GM19099 (cell line): ENCODE results near the gene TRDN.

ENCODE experiments used
- POLR2A ChIP-seq: IDR thresholded peaks from 3 replicates; pipeline ENCODE4 v1.6.1; 2011; ENCODE audit warnings: low read depth; ENCODE audit not compliant: insufficient read length; ENCODE audit errors: extremely low read depth

TRDN gene

DNA sequence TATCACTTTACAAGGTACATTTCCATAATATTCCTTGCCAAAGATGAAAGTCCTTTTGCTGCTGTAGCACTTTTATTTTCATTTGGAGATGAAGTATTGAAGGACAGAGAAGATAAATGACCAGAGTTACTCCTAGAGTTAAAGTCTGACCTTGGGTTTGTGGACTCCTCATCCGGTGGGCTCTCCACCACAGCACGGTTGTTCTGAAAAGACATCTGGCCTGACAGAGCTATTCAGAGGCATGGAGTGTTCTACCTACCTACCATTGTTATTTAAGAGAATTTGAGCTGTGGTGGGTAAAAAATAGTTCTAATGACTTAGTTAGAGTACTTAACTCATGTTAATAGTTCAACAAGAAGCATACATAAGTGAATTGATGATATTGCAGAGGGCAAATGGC is 422.3 kb downstream of the TRDN start:
- TF ChIP-seq POLR2A = no peak

DNA sequence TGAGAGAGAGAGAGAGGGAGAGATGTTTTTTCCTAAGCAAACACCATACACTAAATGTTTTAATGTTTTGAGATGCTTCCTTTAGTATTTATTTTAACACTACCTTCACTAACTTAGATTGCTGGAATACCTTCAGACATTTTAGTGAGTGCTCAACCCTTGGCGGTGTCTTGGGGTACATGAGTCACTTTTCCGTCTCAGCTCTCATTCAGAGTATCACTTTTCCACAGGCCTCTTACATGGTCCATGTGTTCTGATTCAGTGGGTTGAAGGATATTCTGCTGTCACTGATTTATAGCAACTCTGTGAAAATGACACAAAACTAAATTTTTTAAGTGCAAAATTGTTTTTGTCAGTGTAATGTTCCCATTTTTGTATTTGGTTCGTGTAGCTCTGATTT is 422.8 kb downstream of the TRDN start:
- no peak for TF ChIP-seq POLR2A

DNA sequence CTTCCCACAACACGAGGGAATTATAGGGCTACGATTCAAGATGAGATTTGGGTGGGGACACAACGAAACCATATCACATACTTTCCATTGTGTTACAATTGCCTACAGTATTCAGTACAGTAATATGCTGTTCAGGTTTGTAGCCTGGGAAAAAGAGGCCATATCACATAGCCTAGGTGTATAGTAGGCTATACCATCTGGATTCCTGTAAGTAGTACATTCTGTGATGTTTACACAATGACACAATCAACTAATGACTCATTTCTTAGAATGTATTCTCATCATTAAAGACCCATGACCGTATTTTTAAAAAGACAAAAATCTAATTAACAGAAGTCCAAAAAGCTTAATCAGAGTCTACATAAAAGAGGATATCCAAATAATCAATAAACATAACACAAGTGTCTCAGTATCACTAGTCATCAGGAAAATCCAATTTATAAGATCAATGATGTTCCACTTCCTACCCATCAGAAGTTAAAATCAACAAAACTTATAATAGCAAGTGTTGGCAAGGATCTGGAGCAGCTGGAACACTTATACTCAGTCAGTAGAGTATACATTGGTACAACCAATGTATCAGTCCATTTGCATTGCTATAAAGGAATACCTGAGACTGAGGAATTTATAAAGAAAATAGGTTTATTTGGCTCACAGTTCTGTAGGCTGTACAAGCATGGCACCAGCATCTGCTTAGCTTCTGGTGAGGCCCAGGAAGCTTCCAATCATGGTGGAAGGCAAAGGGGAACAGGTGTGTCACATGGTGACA is 424.8 kb downstream of the TRDN start:
- TF ChIP-seq POLR2A = no peak

DNA sequence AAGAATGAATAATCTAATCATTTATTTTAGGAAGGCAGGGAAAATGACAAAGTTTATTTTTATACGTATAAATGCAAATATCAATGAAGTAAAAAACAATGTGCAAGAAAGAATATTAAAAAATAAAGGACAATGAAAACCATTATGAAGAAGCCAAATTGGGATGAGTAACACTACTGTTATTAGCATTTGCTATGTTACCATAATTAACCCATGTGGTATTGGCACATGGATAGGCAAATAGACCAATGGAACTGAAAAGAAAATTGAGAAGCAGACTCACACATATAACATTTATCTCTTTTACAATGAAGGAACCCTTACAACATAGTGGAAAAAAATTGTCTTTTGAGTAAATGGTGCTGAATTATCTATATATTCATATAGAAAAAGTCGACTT is 426.1 kb downstream of the TRDN start:
- TF ChIP-seq POLR2A = no peak

DNA sequence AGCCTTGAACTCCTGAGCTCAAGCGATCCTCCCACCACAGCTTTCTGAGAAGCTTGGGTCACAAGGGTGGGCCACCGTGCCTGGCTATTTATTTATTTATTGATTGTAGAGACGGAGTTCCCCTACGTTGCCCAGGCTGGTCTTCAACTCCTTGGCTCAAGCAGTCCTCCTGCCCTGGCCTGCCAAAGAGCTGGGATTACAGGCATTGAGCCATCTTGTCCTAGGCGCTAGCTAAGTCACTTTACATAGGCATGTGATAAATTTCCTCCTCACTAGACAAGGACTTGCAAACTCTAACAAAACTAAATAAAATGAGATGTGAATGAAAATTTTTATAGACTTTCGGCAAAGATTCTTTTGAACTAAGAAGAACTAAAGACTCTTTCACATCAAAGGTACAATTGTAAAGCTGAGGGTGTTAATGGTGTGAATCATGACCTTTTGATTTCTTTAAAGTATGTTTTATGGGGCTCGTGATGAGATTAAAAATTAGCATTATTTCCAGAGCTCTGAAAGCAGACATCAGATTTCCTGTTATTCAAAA is 428.7 kb downstream of the TRDN start:
- no peak for TF ChIP-seq POLR2A

DNA sequence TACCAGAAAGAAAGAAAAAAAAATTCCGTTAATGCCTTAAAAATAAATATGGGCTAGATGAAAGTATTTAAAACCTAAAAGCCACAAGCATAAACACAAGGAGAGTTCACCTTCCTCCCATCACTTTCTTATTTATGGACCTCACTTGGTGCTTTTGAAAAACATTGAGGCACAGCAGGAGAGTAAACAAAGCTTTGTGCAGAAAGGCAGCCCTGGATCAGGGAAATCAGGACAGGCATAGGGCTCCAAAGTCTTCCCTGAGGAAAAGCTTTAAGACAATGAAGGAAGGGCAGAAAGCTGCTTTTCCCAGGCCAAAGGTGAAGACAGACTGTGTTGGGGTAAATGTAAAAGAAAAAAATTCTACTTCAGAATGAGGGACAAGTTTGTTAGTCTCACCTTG is 432.8 kb downstream of the TRDN start:
- TF ChIP-seq POLR2A = no peak

DNA sequence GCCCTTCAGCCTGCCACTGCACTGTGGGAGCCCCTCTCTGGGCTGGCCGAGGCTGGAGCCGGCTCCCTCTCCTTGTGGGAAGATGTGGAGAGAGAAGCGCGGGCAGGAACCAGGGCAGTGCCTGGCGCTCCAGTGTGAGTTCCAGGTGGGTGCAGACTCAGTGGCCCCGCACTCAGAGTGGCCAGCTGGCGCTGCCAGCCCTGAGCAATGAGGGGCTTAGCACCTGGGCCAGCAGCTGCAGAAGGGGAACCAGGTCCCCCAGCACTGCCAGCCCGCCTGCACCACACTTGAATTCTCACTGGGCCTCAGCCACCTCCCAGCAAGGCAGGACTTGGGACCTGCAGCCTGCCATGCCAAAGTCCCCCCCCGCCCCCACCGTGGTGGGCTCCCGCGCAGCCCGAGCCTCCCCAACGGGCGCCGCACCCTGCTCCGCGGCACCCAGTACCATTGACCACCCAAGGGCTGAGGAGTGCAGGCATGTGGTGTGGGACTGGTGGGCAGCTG is 434.8 kb downstream of the TRDN start:
- no peak for TF ChIP-seq POLR2A

DNA sequence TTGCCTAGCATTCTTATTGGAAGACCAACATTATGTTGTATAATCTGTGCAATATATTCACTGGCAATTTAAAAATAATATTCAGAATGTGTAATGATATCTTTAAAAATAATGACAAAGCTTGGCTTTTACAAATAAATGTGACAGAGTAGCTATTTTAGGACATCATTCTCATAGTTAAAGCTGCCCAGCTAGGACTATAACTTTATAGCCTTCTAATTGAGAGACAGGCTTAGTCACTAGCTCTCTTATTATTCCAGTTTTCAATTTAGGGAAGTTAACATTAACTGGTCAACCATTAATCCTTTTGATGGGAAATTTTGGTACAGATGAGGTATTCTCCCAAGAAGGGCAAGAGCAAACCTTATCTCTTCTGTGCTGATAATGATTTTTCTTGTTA is 443.5 kb downstream of the TRDN start:
- TF ChIP-seq POLR2A = no peak

DNA sequence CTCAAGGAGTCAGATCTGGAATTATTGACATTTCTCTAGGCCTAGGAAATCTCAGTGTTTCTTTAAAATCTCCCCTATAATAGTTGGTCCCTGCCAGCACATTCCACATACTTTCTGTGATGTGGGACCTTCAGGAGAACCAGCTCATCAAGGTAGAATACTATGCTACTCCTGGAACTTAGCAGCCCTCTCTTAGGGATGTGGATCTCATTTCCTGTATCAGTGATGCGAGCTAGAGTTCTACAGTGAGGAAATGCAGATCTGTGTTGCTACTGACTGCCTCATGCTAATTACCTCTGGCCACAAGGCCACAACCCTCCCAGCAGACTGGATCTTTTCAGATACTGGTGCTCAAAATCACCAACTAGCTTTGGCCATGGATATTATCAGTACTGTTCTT is 446.9 kb downstream of the TRDN start:
- no peak for TF ChIP-seq POLR2A

DNA sequence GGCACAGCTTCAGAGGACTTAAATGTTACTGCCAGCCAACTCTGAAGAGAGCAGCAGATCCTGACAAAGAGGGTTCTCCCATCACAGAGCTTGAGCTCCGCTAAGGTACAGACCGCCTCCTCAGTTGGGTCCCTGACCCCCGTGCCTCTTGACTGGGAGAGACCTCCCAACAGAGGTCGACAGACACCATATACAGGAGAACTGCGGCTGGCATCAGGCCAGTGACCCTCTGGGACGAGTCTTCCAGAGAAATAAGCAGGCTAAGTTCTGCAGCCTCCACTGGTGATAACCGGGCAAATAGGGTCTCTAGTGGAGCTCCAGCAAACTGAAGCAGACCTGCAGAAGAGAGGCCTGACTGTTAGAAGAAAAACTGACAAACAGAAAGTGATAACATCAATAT is 453.8 kb downstream of the TRDN start:
- TF ChIP-seq POLR2A = no peak

DNA sequence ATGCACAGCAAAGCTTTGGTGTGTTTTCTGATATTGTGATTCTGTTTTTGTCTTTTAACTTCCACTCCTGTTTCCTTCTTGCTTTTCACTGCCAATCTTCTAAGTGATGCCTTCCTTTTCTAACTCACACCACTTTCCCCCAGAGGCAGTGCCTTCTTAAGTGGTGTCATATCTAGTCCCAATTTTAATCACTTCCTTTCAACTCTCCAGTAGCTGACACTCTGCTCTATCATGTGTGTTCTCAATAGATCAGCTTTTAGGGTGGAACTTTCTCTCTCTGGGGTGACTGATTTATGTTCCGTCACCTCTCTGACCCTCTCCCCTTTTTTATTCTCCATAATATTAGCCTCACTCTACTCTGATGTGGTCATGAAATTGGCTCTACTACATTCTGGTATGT is 460.0 kb downstream of the TRDN start:
- TF ChIP-seq POLR2A = no peak

DNA sequence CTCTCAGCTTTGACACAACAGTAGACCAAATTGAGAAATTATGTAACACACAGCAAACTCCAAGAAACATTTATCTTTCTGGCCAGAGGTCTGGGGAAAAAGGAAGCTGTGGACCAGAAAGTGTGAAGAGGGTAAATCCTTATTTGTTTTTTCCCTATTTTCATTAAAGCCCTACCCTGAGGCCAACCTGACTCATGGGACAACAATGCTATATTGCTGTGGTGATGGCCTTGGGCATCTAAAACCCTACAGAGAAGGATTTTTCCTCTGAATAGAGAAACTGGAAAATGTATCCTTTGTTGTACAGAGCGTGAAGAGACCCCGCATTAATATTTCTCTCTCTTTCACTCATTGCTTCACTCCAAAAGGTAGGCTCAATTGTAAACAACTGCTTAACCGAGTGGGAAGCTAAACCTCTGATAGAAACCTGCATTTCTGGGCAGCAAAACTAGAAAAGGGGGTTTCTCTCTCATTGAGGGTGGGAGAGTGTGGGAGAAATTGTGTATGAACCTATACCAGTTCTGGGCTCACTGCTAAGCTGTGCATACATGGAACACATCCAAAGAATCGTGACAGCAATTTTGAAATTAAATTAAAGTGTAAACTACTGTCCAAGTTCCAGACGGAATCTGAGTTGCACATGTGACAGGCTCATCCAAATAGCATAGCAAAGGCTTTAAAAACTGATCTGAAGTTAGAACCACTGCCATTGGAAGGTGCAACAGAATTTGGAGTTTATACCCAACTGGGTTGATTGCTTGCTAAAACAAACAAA is 465.2 kb downstream of the TRDN start:
- TF ChIP-seq POLR2A = no peak

DNA sequence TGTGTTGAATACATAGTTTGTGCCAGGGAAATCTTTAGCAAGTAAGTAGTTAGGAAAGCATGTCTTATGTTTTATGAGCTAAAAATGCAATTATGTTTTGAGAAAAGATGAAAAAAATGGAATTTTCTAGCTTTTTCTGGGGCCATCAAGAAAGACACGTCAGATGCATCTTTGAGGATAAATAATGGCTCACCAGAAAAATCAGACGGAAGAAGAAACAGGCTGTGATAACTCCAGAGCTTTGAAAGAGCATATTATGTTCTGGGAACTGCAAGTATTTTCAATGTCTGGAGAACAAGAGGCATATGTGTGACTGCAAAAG is 467.0 kb downstream of the TRDN start:
- TF ChIP-seq POLR2A = no peak

DNA sequence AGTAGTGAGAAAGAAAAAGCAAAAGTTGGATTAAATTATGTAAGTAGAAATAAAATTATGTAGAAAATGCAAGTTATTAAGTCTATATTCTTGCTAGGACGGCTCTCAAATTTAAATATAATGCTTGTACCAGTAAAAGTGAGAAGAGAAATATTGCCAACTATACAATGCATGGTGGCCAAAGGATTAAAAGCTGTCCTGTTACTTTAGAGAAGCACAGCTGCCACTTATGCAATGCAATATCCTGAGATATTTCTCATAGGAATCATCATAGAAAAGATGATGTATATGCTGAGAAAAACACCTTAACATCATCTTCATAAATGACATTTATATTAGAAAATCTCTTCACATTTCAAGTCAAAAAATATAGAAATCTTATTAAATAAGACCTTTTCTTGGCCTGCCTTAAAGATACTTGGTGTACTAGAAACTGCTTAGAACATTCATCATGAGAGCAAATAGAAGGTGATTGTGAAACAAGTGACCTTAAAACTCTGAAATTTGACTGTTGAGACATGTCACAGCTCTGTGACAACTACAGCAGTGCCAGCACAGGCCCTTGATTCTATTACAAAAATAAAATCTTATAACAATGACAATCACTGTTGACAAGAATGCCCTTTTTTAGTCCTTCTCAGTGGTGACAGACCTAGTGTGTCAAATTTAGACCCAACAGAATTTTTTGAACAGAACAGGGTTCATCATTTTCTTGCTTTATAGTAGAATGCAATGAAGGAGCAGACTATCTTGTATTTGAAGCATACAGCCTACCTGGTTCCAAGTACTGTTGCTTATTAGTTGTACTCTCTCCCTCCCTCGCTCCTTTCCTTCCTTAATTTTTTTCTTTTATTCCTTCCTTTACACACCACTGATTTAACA is 467.6 kb downstream of the TRDN start:
- TF ChIP-seq POLR2A = no peak

DNA sequence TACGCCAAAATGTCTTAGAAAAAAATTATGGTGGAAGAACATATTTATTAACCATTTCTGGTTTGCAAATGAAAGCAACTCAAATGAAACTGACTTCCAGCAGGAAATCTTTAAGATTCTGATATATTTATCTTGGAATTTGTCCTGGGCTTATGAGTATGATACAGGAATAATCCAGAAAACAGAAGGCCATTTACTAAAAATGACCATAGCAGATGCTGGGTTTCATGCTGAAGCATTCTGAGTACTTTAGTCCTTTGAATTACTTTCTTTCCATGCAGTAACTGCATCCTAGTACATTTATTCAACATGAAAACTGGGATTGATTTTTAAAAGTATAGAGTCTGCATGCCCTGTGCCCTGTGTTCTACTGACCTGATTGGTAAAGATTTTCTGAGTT is 468.3 kb downstream of the TRDN start:
- TF ChIP-seq POLR2A = no peak
